ENCODE measurements around the gene WBP1L.

WBP1L gene

DNA sequence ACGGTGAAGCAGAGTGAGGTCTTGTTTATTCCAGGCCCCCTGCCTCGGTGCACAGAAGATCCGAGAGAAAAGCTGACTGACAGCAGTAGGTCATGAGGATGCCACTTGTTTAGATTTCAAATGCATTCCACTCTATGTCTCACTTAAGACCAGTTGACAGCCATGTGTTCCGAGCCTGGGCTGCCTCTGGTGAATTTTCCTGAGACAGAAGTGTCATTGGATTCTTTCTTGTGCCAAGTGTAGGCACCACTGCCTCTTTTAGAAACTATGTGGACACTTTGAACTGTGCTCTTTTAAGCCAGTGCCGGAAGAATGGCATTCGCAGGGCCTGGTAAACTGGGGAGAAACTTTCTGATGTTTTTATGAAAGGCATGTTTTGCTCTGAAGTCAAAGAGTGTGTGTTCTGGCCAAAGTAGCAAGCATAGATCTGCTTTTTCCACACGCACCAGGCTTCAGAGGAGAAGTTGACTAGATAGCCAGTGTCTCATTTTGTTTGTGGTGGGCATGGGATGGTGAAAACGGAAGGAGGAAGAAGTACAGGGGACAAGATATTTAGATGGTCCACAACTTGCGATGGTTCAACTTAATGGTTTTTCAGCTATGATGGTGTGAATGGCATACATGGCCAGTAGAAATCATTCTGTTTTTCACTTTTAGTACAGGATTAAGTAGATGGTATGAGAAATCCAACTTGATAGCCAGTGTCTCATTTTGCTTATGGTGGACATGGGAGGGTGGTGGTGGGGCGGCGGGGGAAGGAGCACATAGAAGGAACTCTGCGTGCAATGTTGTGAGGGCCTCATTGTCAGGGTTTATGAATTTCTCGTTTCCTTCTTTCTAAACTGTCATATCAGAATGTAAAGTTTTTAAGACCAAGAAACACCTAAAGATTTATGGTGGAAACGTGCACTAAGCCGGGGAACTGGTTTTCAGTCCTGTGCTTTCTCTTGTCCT is 52.0 kb downstream of the WBP1L start:
- TF ChIP-seq, protein P1, sequence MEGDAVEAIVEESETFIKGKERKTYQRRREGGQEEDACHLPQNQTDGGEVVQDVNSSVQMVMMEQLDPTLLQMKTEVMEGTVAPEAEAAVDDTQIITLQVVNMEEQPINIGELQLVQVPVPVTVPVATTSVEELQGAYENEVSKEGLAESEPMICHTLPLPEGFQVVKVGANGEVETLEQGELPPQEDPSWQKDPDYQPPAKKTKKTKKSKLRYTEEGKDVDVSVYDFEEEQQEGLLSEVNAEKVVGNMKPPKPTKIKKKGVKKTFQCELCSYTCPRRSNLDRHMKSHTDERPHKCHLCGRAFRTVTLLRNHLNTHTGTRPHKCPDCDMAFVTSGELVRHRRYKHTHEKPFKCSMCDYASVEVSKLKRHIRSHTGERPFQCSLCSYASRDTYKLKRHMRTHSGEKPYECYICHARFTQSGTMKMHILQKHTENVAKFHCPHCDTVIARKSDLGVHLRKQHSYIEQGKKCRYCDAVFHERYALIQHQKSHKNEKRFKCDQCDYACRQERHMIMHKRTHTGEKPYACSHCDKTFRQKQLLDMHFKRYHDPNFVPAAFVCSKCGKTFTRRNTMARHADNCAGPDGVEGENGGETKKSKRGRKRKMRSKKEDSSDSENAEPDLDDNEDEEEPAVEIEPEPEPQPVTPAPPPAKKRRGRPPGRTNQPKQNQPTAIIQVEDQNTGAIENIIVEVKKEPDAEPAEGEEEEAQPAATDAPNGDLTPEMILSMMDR (IDR thresholded peaks at IDR 0.05), result no peak

DNA sequence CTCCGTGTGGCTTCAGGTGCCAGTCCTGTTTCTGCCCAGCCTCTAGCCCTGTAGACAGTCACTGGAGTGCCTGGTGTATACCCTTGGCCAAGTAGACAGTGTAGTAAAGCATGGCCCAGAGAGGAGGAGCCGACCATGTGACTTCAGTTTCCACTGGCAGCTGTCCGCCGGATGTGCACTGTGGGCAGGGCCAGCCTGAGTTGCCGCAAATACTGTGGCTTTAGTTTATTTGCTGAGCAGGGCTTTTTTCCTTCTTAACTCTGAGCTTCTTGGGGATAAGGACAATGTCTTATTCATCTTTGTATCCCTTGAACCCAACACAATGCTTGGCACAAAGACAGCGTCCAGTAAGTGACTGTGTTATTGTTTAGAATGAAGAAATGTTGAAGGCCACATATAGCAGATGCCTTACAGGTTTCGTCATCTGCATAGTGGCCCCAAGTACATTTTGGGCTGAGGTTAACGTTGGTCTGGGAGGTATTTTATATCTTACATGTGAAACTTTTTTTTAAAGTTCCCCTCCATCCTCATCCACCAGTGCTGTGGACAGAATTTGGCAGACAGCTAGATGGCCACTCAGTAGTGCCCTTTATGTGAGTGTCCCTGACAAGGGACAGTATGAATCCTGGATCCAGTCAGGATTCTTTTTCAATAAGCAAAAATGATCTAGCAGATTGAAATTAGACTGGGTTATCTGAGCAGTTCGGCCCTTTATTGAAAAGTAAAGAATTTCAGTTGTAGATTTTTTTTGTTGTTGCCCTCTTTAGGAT is 52.8 kb downstream of the WBP1L start:
- TF ChIP-seq, protein P1 (IDR thresholded peaks at IDR 0.05), result no peak

DNA sequence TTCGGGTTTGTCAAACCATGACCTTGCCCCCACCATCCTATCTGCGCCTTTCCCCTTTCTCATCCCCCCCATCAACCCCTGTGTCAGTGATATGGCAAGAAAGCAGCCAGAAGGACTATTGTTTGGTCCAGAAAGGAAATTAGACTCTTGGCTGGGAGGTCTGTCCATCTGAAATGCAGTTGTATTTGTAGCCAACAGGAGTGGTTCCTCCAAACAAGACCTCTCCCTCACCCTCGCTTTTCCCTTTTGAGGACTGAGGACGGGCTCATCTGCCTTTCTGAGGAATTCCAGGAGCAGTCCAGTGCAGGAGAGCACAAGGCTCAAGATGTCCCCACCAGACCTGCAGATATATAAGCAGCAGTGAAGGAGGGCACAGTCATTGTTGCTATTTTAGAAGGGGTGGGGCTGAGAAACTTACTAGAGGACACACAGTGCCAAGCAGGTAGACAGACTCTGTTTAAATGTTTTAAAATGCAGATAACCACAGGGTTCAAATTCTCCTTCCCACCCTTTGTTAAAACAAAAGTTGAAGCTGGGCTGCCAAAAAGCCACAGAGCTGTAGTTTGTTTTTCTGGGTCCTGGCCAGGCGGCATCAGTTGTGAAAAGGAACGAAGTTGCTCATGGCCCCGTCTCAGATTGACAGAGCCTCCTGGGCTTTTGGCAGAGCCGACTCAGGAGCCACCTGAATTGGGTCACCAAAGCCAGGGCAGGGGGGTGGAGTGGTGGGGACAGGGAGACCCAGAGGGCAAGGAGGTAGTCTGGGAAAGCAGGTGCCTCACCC is 56.1 kb downstream of the WBP1L start:
- TF ChIP-seq, protein P1 (IDR thresholded peaks at IDR 0.05), result no peak

DNA sequence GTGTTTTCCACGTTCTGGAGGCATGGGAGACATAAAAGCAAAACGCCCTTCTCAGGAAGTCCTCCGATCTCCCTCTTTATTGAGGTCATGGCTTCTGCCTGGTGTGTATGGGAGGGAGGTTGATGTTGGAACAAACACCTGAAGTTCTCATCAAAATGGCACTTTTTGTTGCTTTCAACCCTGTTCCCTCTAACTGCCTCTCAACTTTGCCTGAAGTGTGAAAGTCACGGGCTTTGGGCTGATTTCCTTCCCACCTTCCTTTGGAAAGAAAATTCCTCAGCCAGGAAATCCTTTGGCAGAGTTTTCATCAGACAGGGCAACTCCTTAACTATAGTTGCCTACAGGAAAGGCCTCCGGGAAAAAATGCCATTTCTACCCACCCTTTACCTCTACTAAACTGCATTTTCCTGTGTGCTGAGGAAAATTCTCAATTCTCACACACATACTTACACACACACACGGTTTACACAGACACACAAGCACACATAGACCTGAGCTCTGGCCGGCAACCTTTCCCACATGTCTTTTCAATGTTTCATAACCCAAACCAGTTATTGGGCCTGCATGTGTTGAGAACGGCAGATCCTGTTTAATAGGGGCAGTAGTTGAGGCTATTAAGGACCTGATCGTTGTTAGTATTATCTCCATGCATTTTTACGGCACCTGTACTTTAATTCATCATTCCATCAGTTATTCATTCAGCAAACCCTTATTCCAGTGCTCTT is 57.0 kb downstream of the WBP1L start:
- TF ChIP-seq, protein P1 (IDR thresholded peaks at IDR 0.05), result no peak

DNA sequence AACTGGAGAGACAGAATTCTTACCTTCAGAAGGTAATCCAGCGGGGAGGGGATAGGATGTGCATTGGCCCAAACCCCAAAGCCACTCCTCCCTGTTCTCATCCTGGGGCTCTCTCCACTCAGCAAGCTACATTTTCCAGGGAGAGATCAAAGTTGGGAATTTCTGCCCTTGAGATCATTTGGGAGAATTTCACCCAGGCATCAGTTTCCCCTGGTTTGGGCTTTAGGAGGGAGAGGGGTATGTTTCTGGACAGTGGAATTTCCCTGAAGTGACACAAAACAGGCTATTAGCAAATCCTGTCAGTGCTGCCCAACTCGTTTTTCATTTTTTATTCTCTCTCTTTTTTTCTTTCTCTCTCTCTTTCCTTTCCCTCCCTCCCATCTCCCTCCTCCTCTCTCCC is 57.7 kb downstream of the WBP1L start:
- TF ChIP-seq, protein P1 (IDR thresholded peaks at IDR 0.05), result no peak

DNA sequence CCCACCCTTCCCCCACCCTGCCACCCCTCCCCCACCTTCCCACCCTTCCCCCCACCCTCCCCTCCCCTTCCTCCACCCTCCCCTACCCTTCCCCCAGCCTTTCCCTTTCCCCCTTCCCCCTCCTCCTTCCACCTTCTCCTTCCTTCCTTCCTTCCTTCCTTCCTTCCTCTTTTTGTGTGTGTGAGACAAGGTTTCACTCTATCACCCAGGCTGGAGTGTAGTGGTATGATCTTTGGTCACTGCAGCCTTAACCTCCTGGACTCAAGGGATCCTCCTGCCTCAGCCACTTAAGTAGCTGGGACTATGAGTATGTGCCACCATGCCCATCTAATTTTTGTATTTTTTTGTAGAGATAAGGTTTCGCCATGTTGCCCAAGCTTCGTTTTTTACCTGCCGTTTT is 58.2 kb downstream of the WBP1L start:
- TF ChIP-seq, protein P1 (IDR thresholded peaks at IDR 0.05), result no peak

Data from LNCAP (cell line).